ENCODE data around the gene LRRC7.
"Not testable (repeated sequence)": the region's sequence is repeated elsewhere in the genome, so short reads cannot be mapped to it uniquely, and the experiment has no call there.

Gene LRRC7

DNA sequence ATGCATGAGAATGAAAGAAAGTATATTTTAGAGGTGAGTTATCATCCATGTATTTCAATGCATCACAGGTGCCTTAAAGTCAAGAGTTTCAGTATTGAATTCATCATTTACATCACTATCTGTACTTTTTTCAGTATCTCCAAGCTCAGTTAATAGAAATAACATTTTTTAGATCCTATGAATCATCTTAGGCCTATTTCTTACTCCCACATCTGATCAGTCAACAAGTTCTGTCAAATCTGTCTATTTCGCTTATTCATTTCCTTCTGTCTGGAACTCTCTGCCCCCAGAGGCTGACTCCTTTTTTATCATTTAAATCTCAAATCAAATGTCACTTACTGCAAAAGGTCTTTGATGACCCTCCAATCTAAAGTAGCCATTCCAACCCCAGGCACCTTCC, 295.2 kb downstream of the LRRC7 start:
- DNase-seq (ENCODE audit: low read depth in 3 of 3, low spot score in 1 of 3): no peak

- no peak for DNase-seq (ENCODE audit: low read depth in 3 of 3, low spot score in 1 of 3)
Observed at GRCh38 chr1:69863704-69864103, 296.0 kb downstream of the LRRC7 start.

DNA sequence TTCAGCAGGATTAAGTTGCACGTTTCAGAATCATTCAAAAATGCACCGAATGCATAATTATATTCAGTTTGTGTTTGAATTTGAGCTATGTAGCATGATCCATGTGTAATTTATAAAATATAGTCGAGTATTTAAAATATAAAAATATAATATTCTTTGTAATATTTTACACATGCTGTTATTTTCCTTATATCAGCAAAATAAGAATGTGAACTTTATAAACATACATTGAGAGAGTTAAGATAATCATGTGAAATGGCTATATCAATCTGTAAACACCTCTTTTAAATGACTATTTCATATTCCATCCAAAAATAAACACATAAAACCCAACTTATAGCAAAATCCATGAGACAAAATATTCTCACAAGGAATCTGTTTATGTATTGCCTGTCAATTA, 303.7 kb downstream of the LRRC7 start:
- no peak for DNase-seq (ENCODE audit: low read depth in 3 of 3, low spot score in 1 of 3)

GRCh38 chr1:69878338-69878737, 310.6 kb downstream of the LRRC7 start:
- DNase-seq (ENCODE audit: low read depth in 3 of 3, low spot score in 1 of 3): no peak

GRCh38 chr1:69888016-69888415, 320.3 kb downstream of the LRRC7 start:
- DNase-seq (ENCODE audit: low read depth in 3 of 3, low spot score in 1 of 3): not testable (repeated sequence)

DNA sequence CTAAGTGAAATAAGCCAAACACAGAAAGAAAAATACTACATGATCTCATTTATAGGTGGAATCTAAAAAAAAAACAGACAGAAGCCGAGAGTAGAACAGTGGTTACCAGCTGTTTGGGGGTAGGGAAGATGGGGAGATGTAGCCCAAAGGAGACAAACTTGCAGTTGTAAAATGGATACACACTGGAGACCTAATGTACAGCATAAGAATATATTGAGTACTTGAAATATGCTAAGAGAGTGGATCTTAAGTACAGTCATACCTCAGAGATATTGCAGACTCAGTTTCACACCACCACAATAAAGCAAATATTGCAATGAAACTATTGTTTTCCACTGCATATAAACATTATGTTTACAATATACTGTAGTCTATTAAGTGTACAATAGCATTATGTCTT, 320.9 kb downstream of the LRRC7 start:
- no peak for DNase-seq (ENCODE audit: low read depth in 3 of 3, low spot score in 1 of 3)

- DNase-seq (ENCODE audit: low read depth in 3 of 3, low spot score in 1 of 3): no peak
Observed at GRCh38 chr1:69898403-69898947, 330.8 kb downstream of the LRRC7 start.

DNA sequence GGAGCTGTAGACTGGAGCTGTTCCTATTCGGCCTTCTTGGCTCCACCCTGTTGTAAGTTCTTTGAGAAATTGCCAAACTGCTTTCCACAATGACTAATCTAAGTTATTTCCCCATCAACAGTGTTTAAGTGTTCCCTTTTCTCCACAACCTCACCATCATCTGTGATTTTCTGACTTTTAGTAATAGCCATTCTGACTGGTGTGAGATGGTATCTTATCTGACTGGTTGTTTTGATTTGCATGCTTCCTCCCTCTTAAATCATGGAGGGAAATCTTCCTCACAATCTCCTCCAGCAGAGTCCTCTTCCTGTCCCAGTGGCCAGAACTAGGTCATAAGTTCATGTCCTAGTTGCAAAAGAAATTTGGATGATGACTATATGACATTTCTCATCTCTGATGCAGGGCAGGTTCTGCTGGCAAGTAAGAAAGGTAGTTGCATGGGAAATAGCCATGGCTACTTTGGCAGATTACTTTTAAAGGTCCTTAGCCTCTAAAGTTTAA, 343.6 kb downstream of the LRRC7 start:
- DNase-seq (ENCODE audit: low read depth in 3 of 3, low spot score in 1 of 3): no peak

DNA sequence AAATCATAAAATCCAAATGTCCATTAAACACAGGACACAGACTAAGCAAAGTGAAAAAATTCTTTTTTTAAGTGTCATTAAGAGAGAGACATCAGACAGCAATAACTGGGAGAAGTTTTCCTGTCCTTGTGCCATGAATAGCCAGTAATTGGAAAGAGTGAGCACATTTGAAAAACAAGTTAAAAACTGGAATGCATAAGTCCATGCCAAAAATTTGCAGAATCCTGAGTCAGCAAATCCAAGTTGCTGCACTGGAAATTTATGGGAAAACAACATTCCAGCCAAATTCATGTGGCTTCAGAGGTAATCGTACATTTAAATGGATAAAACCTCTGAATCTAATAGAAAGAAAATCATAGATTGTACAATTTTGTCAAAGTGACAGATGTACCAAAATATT, 346.3 kb downstream of the LRRC7 start:
- no peak for DNase-seq (ENCODE audit: low read depth in 3 of 3, low spot score in 1 of 3)

DNA sequence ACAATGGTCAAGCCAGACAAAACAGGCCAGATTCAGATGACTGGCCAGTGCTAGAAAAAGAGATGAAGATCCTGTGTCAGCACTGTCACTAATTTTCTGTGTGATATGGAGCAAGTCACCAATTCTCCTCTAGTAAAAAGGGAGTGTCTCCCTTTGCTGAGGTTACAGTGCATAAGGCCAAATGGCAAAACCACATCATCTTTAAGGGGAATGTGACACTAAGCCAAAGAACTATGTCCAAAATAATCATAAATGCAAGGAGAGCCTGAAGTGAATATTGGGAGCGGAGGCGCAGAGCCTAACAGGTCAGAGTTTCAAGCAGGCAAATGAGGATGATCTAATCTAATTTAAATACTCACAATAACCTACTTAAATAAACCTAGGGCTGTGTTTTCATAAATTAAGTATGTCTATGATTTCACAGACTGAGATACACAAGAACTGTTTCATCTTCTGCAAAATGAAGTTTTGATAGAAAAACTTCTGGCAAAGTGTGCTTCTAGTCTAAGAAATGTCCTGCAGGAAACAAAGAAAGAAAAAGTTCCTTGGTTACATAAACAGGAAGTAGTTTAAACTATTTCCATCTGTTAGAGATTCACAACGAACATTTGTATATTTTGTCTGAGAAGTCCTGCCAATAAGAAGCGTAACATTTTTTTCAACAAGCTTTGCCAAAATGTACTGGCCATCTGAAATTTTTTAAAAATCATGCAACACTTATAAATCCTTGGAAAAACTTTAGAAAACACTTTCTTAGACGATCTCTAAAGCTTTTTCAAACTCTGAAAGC, 347.4 kb downstream of the LRRC7 start:
- DNase-seq (ENCODE audit: low read depth in 3 of 3, low spot score in 1 of 3): no peak

- DNase-seq (ENCODE audit: low read depth in 3 of 3, low spot score in 1 of 3): no peak
Observed at GRCh38 chr1:69919129-69919921, 351.6 kb downstream of the LRRC7 start.

DNA sequence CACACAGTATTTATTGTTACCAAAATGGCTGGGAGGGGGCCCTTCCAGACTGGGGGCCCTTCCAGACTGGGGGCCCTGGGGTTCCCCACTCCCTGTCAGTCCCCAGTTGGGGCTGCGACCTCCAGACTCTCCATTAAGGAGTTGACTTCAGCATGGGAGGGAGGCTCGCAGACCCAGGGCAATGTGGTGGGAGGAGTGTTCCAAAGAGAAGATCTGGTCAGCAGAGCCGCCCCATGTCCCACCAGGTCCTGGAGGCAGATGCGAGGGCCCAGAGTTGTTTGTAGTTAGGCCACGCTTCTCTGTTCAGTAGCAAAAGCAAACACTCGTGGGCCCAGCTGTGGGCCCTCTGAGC, 352.2 kb downstream of the LRRC7 start:
- no peak for DNase-seq (ENCODE audit: low read depth in 3 of 3, low spot score in 1 of 3)

- DNase-seq (ENCODE audit: low read depth in 3 of 3, low spot score in 1 of 3): no peak
Observed at GRCh38 chr1:69920426-69920825, 352.7 kb downstream of the LRRC7 start.

GRCh38 chr1:69921486-69921885, 353.8 kb downstream of the LRRC7 start:
- DNase-seq (ENCODE audit: low read depth in 3 of 3, low spot score in 1 of 3): no peak

DNA sequence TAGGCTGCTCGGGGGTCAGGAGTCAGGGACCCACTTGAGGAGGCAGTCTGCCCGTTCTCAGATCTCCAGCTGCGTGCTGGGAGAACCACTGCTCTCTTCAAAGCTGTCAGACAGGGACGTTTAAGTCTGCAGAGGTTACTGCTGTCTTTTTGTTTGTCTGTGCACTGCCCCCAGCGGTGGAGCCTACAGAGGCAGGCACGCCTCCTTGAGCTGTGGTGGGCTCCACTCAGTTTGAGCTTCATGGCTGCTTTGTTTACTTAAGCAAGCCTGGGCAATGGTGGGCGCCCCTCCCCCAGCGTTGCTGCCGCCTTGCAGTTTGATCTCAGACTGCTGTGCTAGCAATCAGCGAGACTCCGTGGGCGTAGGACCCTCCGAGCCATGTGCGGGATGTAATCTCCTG, 360.5 kb downstream of the LRRC7 start:
- not testable (repeated sequence) for DNase-seq (ENCODE audit: low read depth in 3 of 3, low spot score in 1 of 3)

DNA sequence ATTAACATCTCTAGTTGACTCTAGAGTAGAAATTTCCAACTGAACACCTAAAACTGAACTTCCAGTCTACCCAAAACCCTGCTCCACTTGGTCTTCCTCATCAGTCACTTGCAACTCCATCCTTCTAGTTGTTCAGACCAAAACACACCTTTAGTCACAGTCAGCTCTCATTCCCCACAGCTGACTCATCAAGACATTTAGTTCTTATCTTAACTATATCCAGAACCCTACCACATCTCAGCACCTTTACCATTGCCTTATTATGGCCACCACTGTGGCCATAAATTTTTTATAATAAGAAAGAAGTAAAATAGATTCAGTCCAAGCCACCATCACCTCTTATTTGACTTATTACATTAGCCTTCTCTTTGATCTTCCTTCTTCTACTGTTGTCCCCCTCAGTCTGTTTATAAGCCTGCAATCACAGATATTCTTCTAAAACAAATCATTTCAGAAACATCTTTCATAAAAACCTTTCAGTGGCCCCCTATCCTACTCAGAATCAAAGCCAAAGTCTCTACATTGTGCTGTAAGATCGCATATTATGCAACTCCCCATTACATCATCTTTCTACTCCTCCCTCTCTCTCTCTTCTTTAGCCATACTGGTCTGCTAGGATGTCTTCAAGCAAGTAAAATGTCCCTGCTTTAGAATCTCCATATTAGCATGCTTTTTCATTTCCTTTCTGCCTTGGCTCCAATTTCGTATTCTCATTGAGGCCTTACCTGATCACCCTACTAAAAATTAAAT, 361.8 kb downstream of the LRRC7 start:
- no peak for DNase-seq (ENCODE audit: low read depth in 3 of 3, low spot score in 1 of 3)

GRCh38 chr1:69930396-69930795, 362.7 kb downstream of the LRRC7 start:
- DNase-seq (ENCODE audit: low read depth in 3 of 3, low spot score in 1 of 3): no peak

DNA sequence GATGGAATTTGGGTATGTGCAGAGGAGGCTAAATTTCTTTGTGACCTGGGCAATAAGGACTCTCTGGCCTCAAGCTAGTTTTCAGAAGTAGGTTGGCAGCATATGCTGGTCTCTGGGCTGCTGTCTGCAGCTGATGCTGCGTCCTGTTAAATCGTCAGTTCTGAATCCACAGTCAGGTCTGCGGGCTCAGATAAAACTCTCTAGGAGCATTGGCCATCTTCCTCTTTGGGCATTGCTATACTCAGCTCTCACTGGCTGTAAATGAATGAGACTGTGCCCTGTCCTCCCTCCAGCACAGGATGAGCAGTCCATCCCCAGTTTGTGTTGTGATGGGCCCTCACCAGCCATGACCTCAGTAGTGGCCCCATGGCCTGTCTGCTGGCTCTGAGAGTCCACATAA, 365.0 kb downstream of the LRRC7 start:
- no peak for DNase-seq (ENCODE audit: low read depth in 3 of 3, low spot score in 1 of 3)

- DNase-seq (ENCODE audit: low read depth in 3 of 3, low spot score in 1 of 3): no peak
Observed at GRCh38 chr1:69940231-69940630, 372.5 kb downstream of the LRRC7 start.

DNA sequence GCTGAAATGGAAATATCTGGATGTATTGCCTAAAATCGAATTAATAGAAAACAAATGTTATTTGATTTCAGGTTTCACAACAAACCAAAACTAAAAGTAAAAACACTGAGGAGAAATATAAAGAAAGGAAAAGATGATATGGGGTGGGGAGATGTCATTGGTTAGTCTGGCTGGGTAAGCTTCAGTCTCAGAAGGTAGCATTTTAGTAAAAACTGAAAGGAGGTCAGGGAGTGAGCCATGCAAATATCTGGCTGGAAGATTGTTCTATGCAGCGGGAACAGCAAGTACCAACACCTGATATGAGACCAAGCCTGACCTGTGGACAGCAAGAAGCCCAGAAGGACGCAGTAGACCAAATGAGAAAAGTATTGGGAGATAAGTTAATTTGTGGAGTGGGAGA, 373.1 kb downstream of the LRRC7 start:
- no peak for DNase-seq (ENCODE audit: low read depth in 3 of 3, low spot score in 1 of 3)

- no peak for DNase-seq (ENCODE audit: low read depth in 3 of 3, low spot score in 1 of 3)
Observed at GRCh38 chr1:69943030-69943429, 375.3 kb downstream of the LRRC7 start.
